Psoas muscle (tissue), 8 donors: ENCODE data around the gene RABGAP1L. TPM values are rescaled to one million over a fixed set of nuclear protein-coding genes. Genes with fewer than 3 reads are reported as not detected.
"Not testable (repeated sequence)": the region's sequence is repeated elsewhere in the genome, so short reads cannot be mapped to it uniquely, and the experiment has no call there.

Source experiments
- ATAC-seq, 4 donors: fragments of 200-7000 bp; cut with Tn5 transposase; one replicate each; pipeline ENCODE4 v1.9.1; 2020; ENCODE audit warnings: moderate library complexity in 3 of 4, mild to moderate bottlenecking in 2 of 4
- DNase-seq, 2 donors: peaks; one replicate each; pipeline ENCODE4 v3.0.0-alpha.2; 2020
- H3K27ac ChIP-seq: fragments of 200-600 bp; one replicate; pipeline ENCODE4 v1.8.0; 2022
- H3K27me3 ChIP-seq, 3 donors: fragments of 200-600 bp in 1 of 3; one replicate each; pipeline versions ENCODE4 v1.6.1 to v1.8.0; 2013 to 2022; ENCODE audit warnings: low read length in 2 of 3, mild to moderate bottlenecking in 2 of 3, moderate library complexity in 1 of 3; ENCODE audit not compliant: insufficient read depth in 3 of 3
- H3K36me3 ChIP-seq, 2 donors: fragments of 200-600 bp in 1 of 2; one replicate each; pipeline versions ENCODE4 v1.6.1 to v1.8.0; 2013 to 2022; ENCODE audit warnings: low read depth in 1 of 2, mild to moderate bottlenecking in 1 of 2, moderate library complexity in 1 of 2; ENCODE audit not compliant: insufficient read depth in 1 of 2
- H3K4me1 ChIP-seq: fragments of 200-600 bp; one replicate; pipeline ENCODE4 v1.8.0; 2022
- H3K4me3 ChIP-seq: fragments of 200-600 bp; one replicate; pipeline ENCODE4 v1.8.0; 2022; ENCODE audit warnings: mild to moderate bottlenecking
- H3K9me3 ChIP-seq: fragments of 200-600 bp; one replicate; pipeline ENCODE4 v1.8.0; 2022
- WGBS, 3 donors: extraction: QIAGEN DNeasy Blood & Tissue Kit; methylation state at CpG; one replicate each; pipeline versions ENCODE4 v1.1.6 to v1.1.7; 2013; 5-methylcytosine and 5-hydroxymethylcytosine counted together
- intact Hi-C, 2 donors: fragments of 100-400 bp; cut with DNase I; formaldehyde crosslinking; loops; one replicate each; pipeline versions ENCODE4 v1.11.0 to v1.14.2; 2022
- polyA plus RNA-seq, 3 donors: library from polyadenylated mRNA; stranded (reverse); fragments of 200-250 nt; gene quantifications; one replicate each; pipeline ENCODE4 v1.2.3, GENCODE V29; 2013
- total RNA-seq, 4 donors: library from RNA; stranded (reverse); fragmentation: NEBNext Ultra II Directional in 2 of 4; extraction: Animal tissue kit (Norgen Biotek cat#: 25700) in 2 of 4; gene quantifications; one replicate each; pipeline versions ENCODE4 v1.2.1 to v1.2.4, GENCODE V29; 2021 to 2023
- TF ChIP-seq, protein P1 (sequence below): fragments of 200-600 bp; IDR thresholded peaks from one replicate; pipeline ENCODE4 v1.8.0; 2022; ENCODE audit warnings: antibody characterized with exemption
- donor health status: healthy with polysubstance abuse.
- donor health status: DM: no; HTN: no; CAD: no; lungs with moderate emphysema.
- donor health status: Bipolar disorder and iron deficiency.
- donor health status: healthy.
- donor health status: DM: yes; HTN: yes; CAD: no.
- donor health status: DM: no; HTN: no; CAD: no.
- donor health status: DM: no; HTN: no; CAD: no.
- donor health status: DM: yes; HTN: yes; CAD: no.

RABGAP1L gene
- total and polyA plus RNA-seq, 7 donors: 2.9 to 14.4 (median 8.7) TPM

- H3K36me3 ChIP-seq: peaks cover 0 to 22% of the 10 kb centered on the region in 2 donors
- intact Hi-C loops: loop anchor here (2.0 to 10.0 kb wide), 3 partner anchors 18 to 1192 kb away; partner anchors contain the start of gene KIAA0040 (in 1 of the 2)
- no peaks in the 10 kb centered on the region for H3K27me3 ChIP-seq
- ATAC-seq (peak; percentile 99 to 100 (median 100)), DNase-seq (peak; percentile 98)
- 2 to 3% (median 3%) methylated on average over 42 of the region's 42 CpGs for WGBS, 3 donors
- TF ChIP-seq, protein P1, sequence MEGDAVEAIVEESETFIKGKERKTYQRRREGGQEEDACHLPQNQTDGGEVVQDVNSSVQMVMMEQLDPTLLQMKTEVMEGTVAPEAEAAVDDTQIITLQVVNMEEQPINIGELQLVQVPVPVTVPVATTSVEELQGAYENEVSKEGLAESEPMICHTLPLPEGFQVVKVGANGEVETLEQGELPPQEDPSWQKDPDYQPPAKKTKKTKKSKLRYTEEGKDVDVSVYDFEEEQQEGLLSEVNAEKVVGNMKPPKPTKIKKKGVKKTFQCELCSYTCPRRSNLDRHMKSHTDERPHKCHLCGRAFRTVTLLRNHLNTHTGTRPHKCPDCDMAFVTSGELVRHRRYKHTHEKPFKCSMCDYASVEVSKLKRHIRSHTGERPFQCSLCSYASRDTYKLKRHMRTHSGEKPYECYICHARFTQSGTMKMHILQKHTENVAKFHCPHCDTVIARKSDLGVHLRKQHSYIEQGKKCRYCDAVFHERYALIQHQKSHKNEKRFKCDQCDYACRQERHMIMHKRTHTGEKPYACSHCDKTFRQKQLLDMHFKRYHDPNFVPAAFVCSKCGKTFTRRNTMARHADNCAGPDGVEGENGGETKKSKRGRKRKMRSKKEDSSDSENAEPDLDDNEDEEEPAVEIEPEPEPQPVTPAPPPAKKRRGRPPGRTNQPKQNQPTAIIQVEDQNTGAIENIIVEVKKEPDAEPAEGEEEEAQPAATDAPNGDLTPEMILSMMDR: no peak
- peaks cover 11% of the 10 kb centered on the region for H3K4me1 ChIP-seq
- peak within 1 kb of the TSS; percentile 98 for H3K4me3 ChIP-seq
- peak within 1 kb of the TSS; percentile 93 for H3K27ac ChIP-seq
- H3K9me3 ChIP-seq: no peaks in the 10 kb centered on the region
Observed at GRCh38 chr1:175023043-175023921, 864.0 kb downstream of the RABGAP1L start, which contains the start of gene MRPS14. Gene MRPS14, minus strand, starts transcription at chr1:175023425. Its CDS starts 17 bp downstream, at chr1:175023408.

GRCh38 chr1:175023922-175024242 is 864.6 kb downstream of the RABGAP1L start:
- H3K27me3 ChIP-seq, H3K9me3 ChIP-seq, DNase-seq, ATAC-seq: not testable (repeated sequence)
- Histone ChIP-seq H3K4me3 (peak overlapping the region; percentile 98), H3K36me3 (peaks cover 0 to 16% of the 10 kb centered on the region in 2 donors), H3K4me1 (peaks cover 11% of the 10 kb centered on the region), H3K27ac (peak overlapping the region; percentile 93)
- intact Hi-C loops: loop anchor here (2.0 to 10.0 kb wide), 3 partner anchors 19 to 1191 kb away; partner anchors contain the start of gene KIAA0040 (in 1 of the 2)
- 52 to 70% (median 68%) methylated on average over 2 of the region's 2 CpGs for WGBS, 3 donors

DNA sequence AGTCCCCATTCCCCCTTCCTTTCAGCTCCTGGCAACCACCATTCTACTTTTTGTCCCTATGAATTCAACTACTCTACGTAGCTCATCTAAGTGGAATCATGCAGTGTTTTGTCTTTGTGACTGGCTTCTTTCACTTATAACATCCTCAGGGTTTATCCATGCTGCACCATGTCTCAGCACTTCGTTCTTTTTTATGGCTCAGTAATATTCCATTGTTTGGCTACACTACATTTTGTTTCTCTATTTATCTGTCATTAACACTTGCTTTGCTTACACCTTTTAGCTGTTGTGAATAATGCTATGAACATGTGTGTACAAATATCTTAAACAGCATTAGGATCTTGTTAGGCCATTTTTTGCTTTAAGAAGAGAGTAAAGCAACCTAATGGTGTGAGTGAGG is 865.5 kb downstream of the RABGAP1L start:
- 94 to 96% (median 96%) methylated on average over 2 of the region's 2 CpGs for WGBS, 3 donors
- no peak for ATAC-seq
- no peak overlapping the region for H3K4me3 ChIP-seq
- peaks cover 11% of the 10 kb centered on the region for H3K4me1 ChIP-seq
- intact Hi-C loops: loop anchor here (5.0 to 10.0 kb wide), 3 partner anchors 170 to 1190 kb away; partner anchors contain the start of gene KIAA0040 (in 1 of the 2)
- no peak overlapping the region for H3K27ac ChIP-seq
- H3K9me3 ChIP-seq: no peaks in the 10 kb centered on the region
- H3K27me3 ChIP-seq: no peaks in the 10 kb centered on the region
- TF ChIP-seq, protein P1: no peak
- H3K36me3 ChIP-seq: peaks cover 0 to 11% of the 10 kb centered on the region in 2 donors
- no peak for DNase-seq

DNA sequence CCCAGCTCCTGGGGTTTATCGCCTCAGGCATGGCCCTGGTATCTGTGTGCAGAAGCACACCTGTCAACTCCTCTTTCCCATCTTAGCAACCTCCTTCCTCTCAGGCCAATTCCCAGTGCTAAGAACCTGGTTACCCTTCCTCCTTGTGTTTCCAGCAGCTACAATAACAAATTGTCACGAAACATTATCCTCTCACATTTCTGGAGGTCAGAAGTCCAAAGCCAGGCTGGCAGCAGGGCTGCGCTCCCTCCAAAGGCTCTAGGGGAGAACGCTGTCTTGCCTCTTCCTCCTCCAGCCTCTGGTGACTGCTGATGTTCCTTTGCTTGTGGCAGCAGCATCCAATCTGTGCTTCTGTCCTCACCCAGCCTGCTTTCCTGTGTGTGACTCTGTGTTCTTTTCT is 874.6 kb downstream of the RABGAP1L start:
- no peaks in the 10 kb centered on the region for H3K36me3 ChIP-seq
- ATAC-seq: no peak
- no peaks in the 10 kb centered on the region for H3K4me1 ChIP-seq
- H3K9me3 ChIP-seq: no peaks in the 10 kb centered on the region
- no peaks in the 10 kb centered on the region for H3K27me3 ChIP-seq
- H3K4me3 ChIP-seq: no peak overlapping the region
- WGBS, 3 donors: 56 to 73% (median 63%) methylated on average over 4 of the region's 4 CpGs
- no peak for DNase-seq
- H3K27ac ChIP-seq: no peak overlapping the region
- TF ChIP-seq, protein P1: no peak
- intact Hi-C loops: loop anchor here in 1 of 2 donors (2.0 to 10.0 kb wide), 2 partner anchors 89 to 291 kb away; no protein-coding TSS in a partner anchor

GRCh38 chr1:175034775-175035174 is 875.5 kb downstream of the RABGAP1L start:
- H3K36me3 ChIP-seq: no peaks in the 10 kb centered on the region
- ATAC-seq: no peak
- H3K4me1 ChIP-seq: no peaks in the 10 kb centered on the region
- H3K9me3 ChIP-seq: no peaks in the 10 kb centered on the region
- TF ChIP-seq, protein P1: no peak
- H3K27ac ChIP-seq: no peak overlapping the region
- WGBS, 3 donors: 75 to 88% (median 82%) methylated on average over 2 of the region's 2 CpGs
- H3K4me3 ChIP-seq: no peak overlapping the region
- no peaks in the 10 kb centered on the region for H3K27me3 ChIP-seq
- no peak for DNase-seq
- intact Hi-C loops: loop anchor here in 1 of 2 donors (10.0 kb wide), 1 partner anchor 290 kb away; no protein-coding TSS in a partner anchor
